Measurements from ENCODE around the gene CCNF.

GRCh38 chr16:2429034-2429770 lies at the start of gene CCNF:
- peak; percentile 12 to 37 for TF ChIP-seq POLR2A (IDR thresholded peaks at IDR 0.05)
- peak in 3 of 6 experiments; percentile 33 to 39 (median 35) for TF ChIP-seq CTCF (IDR thresholded peaks at IDR 0.05)

Measured in Peyer's patch (tissue), 4 donors.